Prostate gland (tissue), 2 donors: ENCODE results near the gene MBD6. TPM values are rescaled to one million over a fixed set of nuclear protein-coding genes. Genes with fewer than 3 reads are reported as not detected.

Experiments
- DNase-seq: peaks from one replicate; pipeline ENCODE4 v3.0.0-alpha.2; 2019; ENCODE audit warnings: low spot score
- H3K27ac ChIP-seq, 2 donors: fragments of 200-600 bp; sonication (generic); 2 replicates each; pipeline ENCODE4 v1.5.1; 2017 to 2019
- H3K27me3 ChIP-seq: fragments of 200-600 bp; sonication (generic); replicated peaks from 2 replicates; pipeline ENCODE4 v1.5.1; 2019; ENCODE audit not compliant: insufficient read depth
- H3K36me3 ChIP-seq, 2 donors: fragments of 200-600 bp; sonication (generic); 1 replicate in 1 of 2; 2 replicates in 1 of 2; pipeline versions ENCODE4 v1.5.1 to v1.8.1; 2017 to 2019
- H3K4me1 ChIP-seq: fragments of 200-600 bp; sonication (generic); replicated peaks from 2 replicates; pipeline ENCODE4 v1.5.1; 2019
- H3K4me3 ChIP-seq, 2 donors: fragments of 200-600 bp; sonication (generic); 2 replicates each; pipeline ENCODE4 v1.5.1; 2017 to 2019
- H3K9me3 ChIP-seq: fragments of 200-600 bp; sonication (generic); 2 replicates; pipeline ENCODE4 v1.5.1; 2017
- POLR2A ChIP-seq: fragments of 450-650 bp; IDR thresholded peaks from one replicate; pipeline ENCODE4 v1.6.1; 2016; ENCODE audit warnings: antibody characterized with exemption, mild to moderate bottlenecking
- POLR2AphosphoS5 ChIP-seq: sonication (generic); formaldehyde crosslinking; IDR thresholded peaks from one replicate; pipeline ENCODE4 v1.6.1; 2017; ENCODE audit warnings: antibody characterized with exemption
- WGBS: methylation state at CpG from one replicate; pipeline ENCODE4 v1.1.5; 2018; 5-methylcytosine and 5-hydroxymethylcytosine counted together
- intact Hi-C: fragments of 100-400 bp; cut with DNase I; formaldehyde crosslinking; loops from one replicate; pipeline ENCODE4 v1.14.2; 2022
- total RNA-seq, 2 donors: library from RNA; depleted of rRNA; stranded (reverse); fragments of >200 nt; gene quantifications; one replicate each; pipeline ENCODE4 v1.1.0, GENCODE V29; 2016
- TF ChIP-seq, protein P1 (sequence below), 4 experiments: fragments of 200-600 bp in 2 of 4; fragments of 450-650 bp in 2 of 4; sonication (generic) in 2 of 4; IDR thresholded peaks; 1 replicate in 3 of 4; 2 replicates in 1 of 4; pipeline ENCODE4 v1.5.1; 2016 to 2019; ENCODE audit warnings: antibody characterized with exemption in 4 of 4, mild to moderate bottlenecking in 2 of 4, moderate library complexity in 2 of 4

The MBD6 gene
- total RNA-seq, 2 donors from 2014 or later, result 54.5 to 92.1 TPM

DNA sequence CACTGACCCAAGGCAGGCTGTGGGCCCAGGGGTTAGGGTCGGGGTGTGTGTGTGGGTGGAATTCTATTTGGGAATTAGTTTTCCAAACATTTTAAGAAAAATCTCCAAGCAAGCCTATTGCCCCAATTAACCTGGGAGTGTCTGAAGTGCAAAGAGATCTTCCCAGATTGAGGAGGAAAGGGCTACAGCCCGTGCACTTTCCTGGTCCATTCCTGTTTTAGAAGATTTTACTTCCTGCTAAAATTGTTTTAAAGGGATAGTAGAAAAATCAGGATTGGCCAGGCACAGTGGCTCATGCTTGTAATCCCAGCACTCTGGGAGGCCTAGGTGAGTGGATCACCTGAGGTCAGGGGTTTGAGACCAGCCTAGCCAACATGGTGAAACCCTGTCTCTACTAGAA is 19.1 kb downstream of the MBD6 start:
- intact Hi-C loops, result no loop called here
- Histone ChIP-seq H3K27ac (no peak overlapping the region), H3K9me3 (no peaks in the 10 kb centered on the region), H3K4me1 (peaks cover 7% of the 10 kb centered on the region), H3K36me3 (no peaks in the 10 kb centered on the region), H3K27me3 (no peaks in the 10 kb centered on the region), H3K4me3 (no peak overlapping the region)
- no peak for DNase-seq
- WGBS, result 87% methylated on average over 2 of the region's 2 CpGs
- TF ChIP-seq, protein P1, sequence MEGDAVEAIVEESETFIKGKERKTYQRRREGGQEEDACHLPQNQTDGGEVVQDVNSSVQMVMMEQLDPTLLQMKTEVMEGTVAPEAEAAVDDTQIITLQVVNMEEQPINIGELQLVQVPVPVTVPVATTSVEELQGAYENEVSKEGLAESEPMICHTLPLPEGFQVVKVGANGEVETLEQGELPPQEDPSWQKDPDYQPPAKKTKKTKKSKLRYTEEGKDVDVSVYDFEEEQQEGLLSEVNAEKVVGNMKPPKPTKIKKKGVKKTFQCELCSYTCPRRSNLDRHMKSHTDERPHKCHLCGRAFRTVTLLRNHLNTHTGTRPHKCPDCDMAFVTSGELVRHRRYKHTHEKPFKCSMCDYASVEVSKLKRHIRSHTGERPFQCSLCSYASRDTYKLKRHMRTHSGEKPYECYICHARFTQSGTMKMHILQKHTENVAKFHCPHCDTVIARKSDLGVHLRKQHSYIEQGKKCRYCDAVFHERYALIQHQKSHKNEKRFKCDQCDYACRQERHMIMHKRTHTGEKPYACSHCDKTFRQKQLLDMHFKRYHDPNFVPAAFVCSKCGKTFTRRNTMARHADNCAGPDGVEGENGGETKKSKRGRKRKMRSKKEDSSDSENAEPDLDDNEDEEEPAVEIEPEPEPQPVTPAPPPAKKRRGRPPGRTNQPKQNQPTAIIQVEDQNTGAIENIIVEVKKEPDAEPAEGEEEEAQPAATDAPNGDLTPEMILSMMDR (IDR thresholded peaks at IDR 0.05), result no peak
- no peak for TF ChIP-seq POLR2A
- TF ChIP-seq POLR2AphosphoS5, result no peak

DNA sequence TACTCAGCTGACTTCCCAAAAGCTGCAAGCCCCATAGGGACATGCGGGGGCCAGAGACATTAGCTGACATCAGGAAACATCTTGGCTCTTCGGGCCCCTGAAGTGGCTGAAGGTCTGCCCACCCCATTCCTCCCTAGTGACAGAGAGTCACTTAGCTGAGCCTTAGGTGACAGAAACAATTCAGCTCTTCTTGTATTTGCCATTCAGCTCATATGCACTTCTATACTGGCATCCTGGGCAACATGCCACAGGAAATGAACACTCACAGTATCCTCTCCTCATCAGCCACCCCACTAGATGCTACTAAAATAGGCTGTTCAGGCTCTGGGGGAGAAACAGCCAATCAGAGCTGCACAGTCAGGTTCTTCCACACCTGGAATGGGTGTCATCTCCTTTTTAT is 21.0 kb downstream of the MBD6 start:
- Histone ChIP-seq H3K36me3 (no peaks in the 10 kb centered on the region), H3K27ac (no peak overlapping the region), H3K4me1 (peaks cover 7% of the 10 kb centered on the region), H3K4me3 (no peak overlapping the region), H3K27me3 (peaks cover 1% of the 10 kb centered on the region), H3K9me3 (no peaks in the 10 kb centered on the region)
- TF ChIP-seq POLR2AphosphoS5 (no peak), POLR2A (no peak)
- TF ChIP-seq, protein P1 (IDR thresholded peaks at IDR 0.05), result no peak
- intact Hi-C loops, result no loop called here
- DNase-seq, result no peak
- 83% methylated on average over 2 of the region's 2 CpGs for WGBS

DNA sequence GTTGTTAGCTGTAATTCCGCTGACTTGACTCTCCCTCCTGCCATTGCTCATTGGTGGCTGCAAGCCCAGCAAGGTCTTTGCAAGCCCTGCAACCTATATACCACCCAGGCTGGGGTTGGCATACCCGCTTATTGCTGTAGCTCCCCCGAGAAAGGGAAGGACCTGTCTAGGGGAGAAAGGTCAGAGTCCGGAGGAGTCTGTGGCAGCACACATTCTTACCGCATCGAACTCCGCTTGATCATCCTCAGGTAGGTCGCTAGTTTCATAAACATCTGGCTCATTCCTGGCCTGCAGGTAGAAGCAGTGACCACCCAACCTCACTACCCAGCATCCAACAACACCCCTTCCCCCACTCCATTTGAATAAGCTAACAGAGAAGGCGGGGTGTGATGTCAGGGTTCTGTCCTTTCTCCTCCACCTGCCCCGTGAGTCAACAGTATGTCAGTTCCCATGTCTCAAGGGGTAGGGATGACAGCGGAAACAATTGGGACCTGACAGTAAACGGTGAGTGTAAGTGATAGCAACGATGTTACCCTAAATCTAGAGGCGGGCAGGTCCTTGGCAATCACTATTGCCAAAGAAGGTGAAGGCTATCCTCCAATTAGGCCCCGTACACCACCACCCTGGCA is 23.3 kb downstream of the MBD6 start:
- whole genome bisulfite sequencing, result 60% methylated on average over 15 of the region's 15 CpGs
- H3K27ac ChIP-seq, result peak overlapping the region; percentile 84 to 88
- intact Hi-C loops, result no loop called here
- H3K36me3 ChIP-seq, result no peaks in the 10 kb centered on the region
- peaks cover 11% of the 10 kb centered on the region for H3K27me3 ChIP-seq
- DNase-seq, result no peak
- no peaks in the 10 kb centered on the region for H3K9me3 ChIP-seq
- peak overlapping the region; percentile 99 for H3K4me3 ChIP-seq
- no peak for TF ChIP-seq POLR2A
- TF ChIP-seq POLR2AphosphoS5, result no peak
- TF ChIP-seq, protein P1 (IDR thresholded peaks at IDR 0.05), result no peak
- peaks cover 7% of the 10 kb centered on the region for H3K4me1 ChIP-seq

DNA sequence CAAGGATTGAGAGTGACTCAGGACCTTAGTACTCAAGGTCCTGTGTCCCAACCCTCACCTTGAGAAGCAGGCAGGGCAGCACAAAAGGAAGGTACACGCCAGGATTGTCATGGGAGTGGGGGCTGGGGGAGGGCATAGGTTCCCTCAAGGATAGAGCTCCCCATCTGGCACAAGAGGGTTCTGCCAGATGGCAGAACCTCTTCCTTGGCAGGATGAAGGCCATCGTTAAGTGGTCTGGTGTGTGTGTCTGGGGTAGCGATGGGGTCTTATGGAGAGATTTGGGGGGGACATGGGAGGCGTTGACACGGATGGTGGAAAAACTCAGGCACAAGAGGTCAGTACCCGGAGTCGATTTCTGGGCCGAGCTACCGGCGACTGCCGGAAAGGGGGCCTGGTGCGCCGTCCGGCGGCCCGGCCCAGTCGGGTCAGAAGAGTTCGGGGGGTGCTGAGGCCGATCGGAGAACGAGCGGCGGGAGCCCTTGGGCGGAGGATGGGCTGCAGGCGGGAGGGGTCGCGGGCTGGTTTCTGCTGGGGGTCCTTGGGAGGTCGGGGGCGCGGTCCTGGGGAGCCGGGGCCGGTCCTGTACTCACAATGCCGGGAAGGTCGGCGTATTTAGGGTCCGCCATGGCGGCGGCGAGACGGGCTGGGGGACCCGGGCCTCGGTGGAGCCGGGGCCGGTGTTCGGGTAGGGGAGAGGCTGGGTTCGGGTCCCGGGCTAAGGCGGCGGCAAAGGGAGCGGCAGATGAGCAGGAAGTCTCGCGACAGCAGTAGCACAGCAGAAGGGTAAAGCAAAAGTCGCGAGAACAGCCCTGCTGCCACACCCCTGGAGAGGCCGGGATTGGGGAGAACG is 24.0 kb downstream of the MBD6 start, which contains the start of gene DCTN2:
Gene DCTN2, minus strand, starts transcription at position 755 of the 850 bp plus-strand sequence. Its CDS starts 129 bp downstream, at position 626.
- peak; percentile 95 for DNase-seq
- peaks cover 7% of the 10 kb centered on the region for H3K4me1 ChIP-seq
- no peaks in the 10 kb centered on the region for H3K36me3 ChIP-seq
- TF ChIP-seq POLR2A, result peak; percentile 55
- TF ChIP-seq, protein P1 (IDR thresholded peaks at IDR 0.05), result no peak
- no peak for TF ChIP-seq POLR2AphosphoS5
- no peaks in the 10 kb centered on the region for H3K9me3 ChIP-seq
- under 1% methylated on average over 56 of the region's 56 CpGs for WGBS
- intact Hi-C loops, result no loop called here
- H3K4me3 ChIP-seq, result peak within 1 kb of the TSS; percentile 99
- peak within 1 kb of the TSS; percentile 84 to 88 for H3K27ac ChIP-seq
- peaks cover 11% of the 10 kb centered on the region for H3K27me3 ChIP-seq
